Mononuclear cell (primary cell): Measurements from ENCODE around the gene LMX1B. TPM values are rescaled to one million over a fixed set of nuclear protein-coding genes. Genes with fewer than 3 reads are reported as not detected.

ENCODE experiments used
- H3K27me3 ChIP-seq: 2 replicates; pipeline ENCODE4 v1.6.0; 2011; ENCODE audit warnings: low read length, control low read depth; ENCODE audit not compliant: insufficient read depth
- H3K4me1 ChIP-seq: 2 replicates; pipeline ENCODE4 v1.5.1; 2011; ENCODE audit warnings: mild to moderate bottlenecking, low read length, control low read depth; ENCODE audit not compliant: insufficient read depth
- H3K4me3 ChIP-seq: 2 replicates; pipeline ENCODE4 v1.5.1; 2011; ENCODE audit warnings: mild to moderate bottlenecking, low read length, moderate library complexity
- H3K9me3 ChIP-seq: 2 replicates; pipeline ENCODE4 v1.5.1; 2011; ENCODE audit warnings: low read depth, mild to moderate bottlenecking, control low read depth, low read length
- total RNA-seq: library from RNA; depleted of rRNA; stranded (reverse); fragments of >200 nt; gene quantifications from one replicate; pipeline ENCODE4 v1.2.3, GENCODE V29; 2012

Gene LMX1B
- total RNA-seq, 1 donor = not detected

DNA sequence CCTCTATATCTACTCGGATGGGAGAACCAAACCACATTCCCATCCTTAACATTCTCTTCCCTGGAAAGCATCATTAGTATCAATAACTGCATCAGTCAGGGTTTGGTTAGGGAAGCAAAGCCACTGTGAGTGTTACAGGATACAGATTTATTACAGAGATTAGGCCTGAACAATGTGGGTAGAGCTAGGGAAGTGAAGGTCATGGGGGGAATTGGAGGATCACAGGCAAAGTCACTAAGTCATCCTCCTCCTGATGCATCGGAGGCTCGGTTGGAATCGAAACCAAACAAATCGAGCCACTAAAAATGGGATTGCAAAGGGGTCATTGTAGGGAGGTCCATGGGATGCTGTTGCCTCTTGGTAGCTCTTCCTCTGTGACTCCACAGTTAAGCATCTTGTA is 129.3 kb downstream of the LMX1B start:
- no peaks in the 10 kb centered on the region for H3K9me3 ChIP-seq
- no peaks in the 10 kb centered on the region for H3K27me3 ChIP-seq
- H3K4me3 ChIP-seq = no peak overlapping the region
- peaks cover 18% of the 10 kb centered on the region for H3K4me1 ChIP-seq

- H3K4me1 ChIP-seq = peaks cover 18% of the 10 kb centered on the region
- H3K9me3 ChIP-seq = no peaks in the 10 kb centered on the region
- H3K27me3 ChIP-seq = no peaks in the 10 kb centered on the region
- H3K4me3 ChIP-seq = no peak overlapping the region
Observed at GRCh38 chr9:126745574-126746411, 132.1 kb downstream of the LMX1B start.

Other genes with a start within 250 kb of the LMX1B start
- 50.7 TPM for gene ZBTB43, start 191.1 kb downstream of the LMX1B start, total RNA-seq
- gene ZBTB34, start 246.7 kb downstream of the LMX1B start, total RNA-seq = 10.9 TPM